B cell (primary cell): ENCODE results near the gene ANKRD65.

Experiments
- EZH2 ChIP-seq: IDR thresholded peaks from 2 replicates; pipeline ENCODE4 v1.6.1; 2012; ENCODE audit warnings: borderline replicate concordance, low read depth, mild to moderate bottlenecking, moderate library complexity, low read length; ENCODE audit not compliant: insufficient read depth, poor library complexity, severe bottlenecking
- TF ChIP-seq, protein P1 (sequence below): fragments of 200-600 bp; IDR thresholded peaks from one replicate; pipeline ENCODE4 v1.8.0; 2022; ENCODE audit warnings: antibody characterized with exemption, mild to moderate bottlenecking

DNA sequence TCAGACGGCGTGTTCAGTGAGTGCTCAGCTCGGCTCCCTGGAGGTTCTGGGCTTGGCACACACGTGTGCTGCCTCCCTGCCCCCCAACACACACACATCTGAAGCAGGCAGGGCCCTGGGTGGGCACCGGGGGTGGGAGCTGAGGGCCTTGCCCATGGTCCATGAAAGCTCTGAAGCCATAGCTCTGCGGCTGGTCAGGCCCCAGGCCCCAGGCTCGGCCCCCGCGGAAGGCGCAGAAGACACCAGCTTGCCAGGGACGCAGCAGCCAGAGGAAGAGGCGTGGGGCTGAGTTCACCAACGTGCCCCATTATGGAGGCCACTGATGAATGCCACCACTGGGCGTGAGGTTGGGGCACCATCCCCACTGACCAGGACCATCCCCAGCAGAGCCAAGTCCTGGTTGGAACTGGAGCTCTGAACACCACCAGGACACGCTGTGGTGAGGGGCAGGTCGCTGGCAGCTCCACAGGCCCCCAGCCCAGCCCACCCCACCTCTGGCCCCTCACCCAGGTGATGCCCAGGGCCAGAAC is 50.2 kb downstream of the ANKRD65 start:
- TF ChIP-seq, protein P1, sequence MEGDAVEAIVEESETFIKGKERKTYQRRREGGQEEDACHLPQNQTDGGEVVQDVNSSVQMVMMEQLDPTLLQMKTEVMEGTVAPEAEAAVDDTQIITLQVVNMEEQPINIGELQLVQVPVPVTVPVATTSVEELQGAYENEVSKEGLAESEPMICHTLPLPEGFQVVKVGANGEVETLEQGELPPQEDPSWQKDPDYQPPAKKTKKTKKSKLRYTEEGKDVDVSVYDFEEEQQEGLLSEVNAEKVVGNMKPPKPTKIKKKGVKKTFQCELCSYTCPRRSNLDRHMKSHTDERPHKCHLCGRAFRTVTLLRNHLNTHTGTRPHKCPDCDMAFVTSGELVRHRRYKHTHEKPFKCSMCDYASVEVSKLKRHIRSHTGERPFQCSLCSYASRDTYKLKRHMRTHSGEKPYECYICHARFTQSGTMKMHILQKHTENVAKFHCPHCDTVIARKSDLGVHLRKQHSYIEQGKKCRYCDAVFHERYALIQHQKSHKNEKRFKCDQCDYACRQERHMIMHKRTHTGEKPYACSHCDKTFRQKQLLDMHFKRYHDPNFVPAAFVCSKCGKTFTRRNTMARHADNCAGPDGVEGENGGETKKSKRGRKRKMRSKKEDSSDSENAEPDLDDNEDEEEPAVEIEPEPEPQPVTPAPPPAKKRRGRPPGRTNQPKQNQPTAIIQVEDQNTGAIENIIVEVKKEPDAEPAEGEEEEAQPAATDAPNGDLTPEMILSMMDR, result no peak
- TF ChIP-seq EZH2, result no peak
